ENCODE measurements around the gene SLC16A4.

SLC16A4 gene

DNA sequence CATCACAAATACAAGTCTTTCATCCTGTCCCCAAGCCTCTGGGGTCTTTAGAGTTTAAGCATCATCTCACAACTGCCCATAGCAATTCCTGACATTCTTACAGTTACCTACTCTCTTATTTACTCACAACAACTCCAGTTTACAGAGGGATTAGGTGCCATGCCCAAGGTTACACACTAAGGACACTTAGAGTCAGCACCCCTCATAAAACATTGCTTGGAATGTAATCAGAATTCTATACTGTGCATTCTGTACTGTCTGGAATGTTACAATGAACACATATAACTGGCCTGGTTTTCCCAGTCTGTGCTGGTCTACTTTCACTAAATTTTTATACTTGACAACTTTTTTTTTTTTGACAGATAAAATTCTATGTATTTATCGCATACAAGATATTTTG is 66.2 kb downstream of the SLC16A4 start:
- no peak overlapping the region for H2AFZ ChIP-seq (ENCODE audit: low read depth, low read length)
- H3K27me3 ChIP-seq (ENCODE audit: insufficient read depth, low read length) = no peaks in the 10 kb centered on the region
- no peak overlapping the region for H3K4me3 ChIP-seq (ENCODE audit: low read length)
- no peaks in the 10 kb centered on the region for H3K4me1 ChIP-seq (ENCODE audit: insufficient read depth, low read length)
- no peaks in the 10 kb centered on the region for H3K36me3 ChIP-seq (ENCODE audit: insufficient read depth, low read length)
- no peaks in the 10 kb centered on the region for H3K9me3 ChIP-seq (ENCODE audit: low read length)

DNA sequence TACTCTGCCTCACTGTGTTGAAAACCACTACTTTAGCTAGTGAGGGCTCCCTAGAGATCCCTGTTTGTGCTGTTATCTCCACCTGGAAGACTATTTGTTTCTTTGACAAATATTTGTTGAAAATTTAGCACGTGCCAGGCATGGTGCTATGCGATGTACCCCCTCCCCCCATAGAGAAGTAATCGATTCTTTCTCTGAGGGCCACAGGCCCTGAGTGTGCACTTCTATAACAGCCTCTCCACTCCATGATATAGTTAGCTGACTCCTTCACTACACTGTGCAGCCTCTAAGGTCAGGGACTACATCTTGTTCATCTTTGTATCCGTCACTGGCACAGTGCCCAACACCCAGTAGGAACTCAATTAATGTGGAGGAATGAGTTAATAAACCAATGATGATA is 69.0 kb downstream of the SLC16A4 start:
- Histone ChIP-seq H3K4me3 (ENCODE audit: low read length) (no peak overlapping the region), H2AFZ (ENCODE audit: low read depth, low read length) (no peak overlapping the region), H3K27me3 (ENCODE audit: insufficient read depth, low read length) (no peaks in the 10 kb centered on the region), H3K36me3 (ENCODE audit: insufficient read depth, low read length) (no peaks in the 10 kb centered on the region), H3K9me3 (ENCODE audit: low read length) (no peaks in the 10 kb centered on the region), H3K4me1 (ENCODE audit: insufficient read depth, low read length) (no peaks in the 10 kb centered on the region)

DNA sequence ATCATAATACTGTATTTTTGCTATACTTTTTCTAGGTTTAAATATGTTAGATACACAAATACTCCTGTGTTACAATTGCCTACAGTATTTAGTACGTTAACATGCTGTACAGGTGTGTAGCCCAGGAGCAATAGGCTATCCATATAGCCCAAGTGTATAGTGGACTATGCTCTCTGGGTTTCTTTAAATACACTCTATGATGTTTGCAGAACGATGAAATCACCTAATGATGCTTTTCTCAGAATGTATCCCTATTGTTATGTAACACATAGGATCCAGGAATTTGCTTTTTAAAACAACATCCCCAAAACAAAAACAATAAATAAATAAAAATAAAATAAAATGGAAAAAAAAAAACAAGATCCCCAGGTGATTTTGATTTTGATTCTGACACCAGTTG is 69.8 kb downstream of the SLC16A4 start:
- H3K4me1 ChIP-seq (ENCODE audit: insufficient read depth, low read length) = no peaks in the 10 kb centered on the region
- no peaks in the 10 kb centered on the region for H3K27me3 ChIP-seq (ENCODE audit: insufficient read depth, low read length)
- no peak overlapping the region for H2AFZ ChIP-seq (ENCODE audit: low read depth, low read length)
- no peaks in the 10 kb centered on the region for H3K36me3 ChIP-seq (ENCODE audit: insufficient read depth, low read length)
- H3K4me3 ChIP-seq (ENCODE audit: low read length) = no peak overlapping the region
- H3K9me3 ChIP-seq (ENCODE audit: low read length) = no peaks in the 10 kb centered on the region

DNA sequence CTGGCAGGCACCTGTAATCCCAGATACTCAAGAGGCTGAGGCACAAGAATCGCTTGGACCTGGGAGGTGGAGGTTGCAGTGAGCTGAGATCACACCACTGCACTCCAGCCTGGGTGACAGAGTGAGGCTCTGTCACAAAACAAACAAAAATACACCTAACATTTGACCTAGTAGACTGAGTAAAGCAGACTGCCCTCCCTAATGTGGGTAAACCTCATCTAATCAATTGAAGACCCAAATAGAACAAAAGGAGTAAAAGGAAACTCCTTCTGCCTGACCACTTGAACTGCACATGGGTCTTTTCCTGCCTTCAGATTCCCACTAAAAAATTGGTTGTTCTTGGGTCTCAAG is 70.7 kb downstream of the SLC16A4 start:
- H3K4me1 ChIP-seq (ENCODE audit: insufficient read depth, low read length) = no peaks in the 10 kb centered on the region
- no peak overlapping the region for H2AFZ ChIP-seq (ENCODE audit: low read depth, low read length)
- H3K36me3 ChIP-seq (ENCODE audit: insufficient read depth, low read length) = no peaks in the 10 kb centered on the region
- H3K27me3 ChIP-seq (ENCODE audit: insufficient read depth, low read length) = no peaks in the 10 kb centered on the region
- no peak overlapping the region for H3K4me3 ChIP-seq (ENCODE audit: low read length)
- H3K9me3 ChIP-seq (ENCODE audit: low read length) = no peaks in the 10 kb centered on the region

DNA sequence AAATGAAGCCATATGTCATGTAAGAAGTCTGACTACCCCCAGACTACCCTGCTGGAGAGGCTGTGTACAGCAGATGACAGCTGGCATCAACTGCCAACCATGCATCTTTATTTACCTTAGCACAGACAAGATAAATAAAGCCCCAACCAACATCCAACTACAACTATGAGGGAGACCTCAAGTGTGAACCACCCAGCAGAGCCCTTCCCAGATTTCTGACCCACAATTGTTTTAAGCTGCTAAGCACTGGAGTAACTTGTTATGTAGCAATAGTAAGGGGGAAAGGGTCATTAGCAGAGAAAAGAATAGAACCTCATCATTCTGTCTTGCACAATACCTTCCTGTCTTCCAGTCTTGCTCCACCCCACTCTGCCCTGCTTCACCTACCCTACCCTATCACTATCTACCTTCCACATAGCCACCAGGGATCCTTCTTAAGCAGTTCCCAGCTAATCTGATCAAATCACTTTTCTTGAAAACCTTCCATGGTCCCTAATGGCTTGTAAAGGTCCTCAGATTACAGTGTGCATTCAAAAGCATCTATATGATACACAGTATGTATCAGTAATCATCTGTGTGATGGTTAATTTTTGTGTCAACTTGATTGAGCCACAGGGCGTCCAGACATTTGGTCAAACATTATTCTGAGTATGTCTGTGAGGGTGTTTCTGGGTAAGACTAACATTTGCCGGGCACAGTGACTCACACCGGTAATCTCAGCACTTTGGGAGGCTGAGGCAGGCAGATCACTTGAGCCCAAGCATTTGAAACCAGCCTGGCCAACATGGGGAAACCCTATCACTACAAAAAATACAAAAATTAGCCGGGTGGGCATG is 71.3 kb downstream of the SLC16A4 start:
- Histone ChIP-seq H2AFZ (ENCODE audit: low read depth, low read length) (no peak overlapping the region), H3K4me1 (ENCODE audit: insufficient read depth, low read length) (no peaks in the 10 kb centered on the region), H3K9me3 (ENCODE audit: low read length) (no peaks in the 10 kb centered on the region), H3K4me3 (ENCODE audit: low read length) (no peak overlapping the region), H3K36me3 (ENCODE audit: insufficient read depth, low read length) (no peaks in the 10 kb centered on the region), H3K27me3 (ENCODE audit: insufficient read depth, low read length) (no peaks in the 10 kb centered on the region)

DNA sequence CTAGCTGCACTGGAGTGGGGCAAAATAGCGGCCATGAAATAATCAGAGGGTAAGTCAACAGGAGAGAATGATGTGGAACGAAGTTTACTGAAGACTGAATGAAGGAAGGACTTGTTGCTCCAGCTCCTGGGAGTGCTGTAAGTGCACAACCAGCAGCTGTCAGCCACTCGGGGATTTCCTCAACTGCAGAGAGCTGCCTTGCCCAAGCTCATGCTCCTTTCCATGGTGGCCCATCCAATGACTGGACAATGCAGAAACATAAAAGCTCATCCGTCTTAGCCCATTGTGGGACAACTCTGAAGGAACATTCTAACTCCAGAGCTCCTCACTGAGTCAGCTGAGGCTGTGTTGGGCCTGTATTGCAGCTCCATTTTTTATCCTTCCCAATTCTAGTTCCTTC is 72.8 kb downstream of the SLC16A4 start:
- no peaks in the 10 kb centered on the region for H3K9me3 ChIP-seq (ENCODE audit: low read length)
- no peaks in the 10 kb centered on the region for H3K36me3 ChIP-seq (ENCODE audit: insufficient read depth, low read length)
- no peak overlapping the region for H3K4me3 ChIP-seq (ENCODE audit: low read length)
- H2AFZ ChIP-seq (ENCODE audit: low read depth, low read length) = no peak overlapping the region
- no peaks in the 10 kb centered on the region for H3K4me1 ChIP-seq (ENCODE audit: insufficient read depth, low read length)
- no peaks in the 10 kb centered on the region for H3K27me3 ChIP-seq (ENCODE audit: insufficient read depth, low read length)

DNA sequence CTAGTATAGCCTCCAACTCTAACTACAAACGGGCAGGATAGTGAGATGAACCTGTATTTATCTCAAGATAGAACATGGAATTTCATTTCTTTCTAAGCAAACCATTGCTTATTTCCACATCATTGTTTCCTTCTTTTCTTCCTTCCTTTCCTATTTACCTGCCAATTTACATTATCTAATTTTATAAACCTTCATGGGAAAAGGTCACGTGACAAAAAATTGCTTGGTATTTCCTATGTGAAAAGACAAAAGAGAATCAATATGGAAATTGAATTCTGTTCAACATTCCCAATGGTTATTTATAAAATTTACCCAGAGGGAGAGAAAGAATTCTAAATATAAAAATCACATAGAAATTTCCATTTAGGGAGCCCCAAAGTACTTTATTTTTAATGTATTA is 74.1 kb downstream of the SLC16A4 start:
- no peaks in the 10 kb centered on the region for H3K9me3 ChIP-seq (ENCODE audit: low read length)
- no peaks in the 10 kb centered on the region for H3K4me1 ChIP-seq (ENCODE audit: insufficient read depth, low read length)
- no peak overlapping the region for H2AFZ ChIP-seq (ENCODE audit: low read depth, low read length)
- no peaks in the 10 kb centered on the region for H3K36me3 ChIP-seq (ENCODE audit: insufficient read depth, low read length)
- H3K4me3 ChIP-seq (ENCODE audit: low read length) = no peak overlapping the region
- H3K27me3 ChIP-seq (ENCODE audit: insufficient read depth, low read length) = no peaks in the 10 kb centered on the region
